ENCODE measurements around the gene DUSP23. TPM values are rescaled to one million over a fixed set of nuclear protein-coding genes. Genes with fewer than 3 reads are reported as not detected.

Gene DUSP23
- total and polyA plus RNA-seq, 8 donors: 3.6 to 107 (median 80.7) TPM; not detected in 1

DNA sequence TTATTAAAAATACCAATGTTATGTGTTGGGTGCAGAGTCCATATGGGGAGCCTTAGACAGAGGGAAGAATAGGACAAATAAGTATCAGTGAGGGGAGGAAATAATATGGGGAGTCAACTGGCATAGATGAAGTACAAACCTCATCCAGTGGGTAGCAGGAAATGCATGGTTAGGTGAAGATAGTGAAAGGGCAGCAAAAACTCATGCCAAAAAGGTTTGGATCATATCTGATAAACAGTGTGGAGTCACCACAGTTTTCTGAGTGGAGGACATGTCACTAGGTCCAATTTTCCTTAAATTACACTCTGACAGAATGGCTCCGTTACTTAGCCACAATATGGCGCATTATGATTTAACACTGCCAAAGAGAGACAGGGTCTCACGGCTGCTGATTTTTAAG, 10.3 kb downstream of the DUSP23 start:
- peaks cover 0 to 13% (median 0%) of the 10 kb centered on the region in 4 donors for H3K4me1 ChIP-seq
- no peak for DNase-seq
- no peak overlapping the region for H3K4me3 ChIP-seq
- peaks cover 0 to 38% (median 5%) of the 10 kb centered on the region in 3 donors for H3K27me3 ChIP-seq
- intact Hi-C loops (cut with DNase I; ENCODE audit: low total_unique reads): loop anchor here (10.0 kb wide), 1 partner anchor 214 kb away; no protein-coding TSS in a partner anchor
- H3K36me3 ChIP-seq: no peaks in the 10 kb centered on the region
- 32 to 51% (median 41%) methylated on average over 3 of the region's 3 CpGs for WGBS, 5 donors
- no peaks in the 10 kb centered on the region for H3K9me3 ChIP-seq
- no peak for TF ChIP-seq POLR2A (IDR thresholded peaks at IDR 0.05)
- H3K27ac ChIP-seq: no peak overlapping the region

DNA sequence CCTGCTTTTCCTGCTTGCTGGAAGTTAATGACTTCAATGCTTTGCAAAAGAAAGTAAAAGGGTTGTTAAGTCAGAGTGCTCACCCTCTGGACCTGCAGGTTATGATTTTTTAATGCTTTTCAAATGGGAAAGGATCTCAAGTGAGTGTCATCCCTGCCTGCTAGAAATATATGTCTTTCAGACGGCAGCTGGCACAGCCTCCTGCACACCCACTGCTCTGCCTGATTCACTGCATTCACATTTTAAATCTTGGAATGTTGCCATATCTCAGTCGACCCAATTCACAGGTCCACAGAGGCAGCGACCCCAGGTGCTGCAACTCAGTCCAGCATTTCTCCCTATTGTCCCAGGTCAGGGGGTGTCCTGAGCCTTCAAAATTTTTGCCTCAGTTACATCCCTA, 10.7 kb downstream of the DUSP23 start:
- no peaks in the 10 kb centered on the region for H3K9me3 ChIP-seq
- intact Hi-C loops (cut with DNase I; ENCODE audit: low total_unique reads): loop anchor here (10.0 kb wide), 1 partner anchor 213 kb away; no protein-coding TSS in a partner anchor
- no peaks in the 10 kb centered on the region for H3K36me3 ChIP-seq
- H3K27ac ChIP-seq: no peak overlapping the region
- no peak for DNase-seq
- peaks cover 0 to 9% (median 0%) of the 10 kb centered on the region in 4 donors for H3K4me1 ChIP-seq
- WGBS, 5 donors: 13 to 22% (median 21%) methylated on average over 3 of the region's 3 CpGs
- peaks cover 0 to 42% (median 5%) of the 10 kb centered on the region in 3 donors for H3K27me3 ChIP-seq
- no peak for TF ChIP-seq EP300 (IDR thresholded peaks at IDR 0.05)
- TF ChIP-seq POLR2AphosphoS5 (IDR thresholded peaks at IDR 0.05): no peak
- H3K4me3 ChIP-seq: no peak overlapping the region

DNA sequence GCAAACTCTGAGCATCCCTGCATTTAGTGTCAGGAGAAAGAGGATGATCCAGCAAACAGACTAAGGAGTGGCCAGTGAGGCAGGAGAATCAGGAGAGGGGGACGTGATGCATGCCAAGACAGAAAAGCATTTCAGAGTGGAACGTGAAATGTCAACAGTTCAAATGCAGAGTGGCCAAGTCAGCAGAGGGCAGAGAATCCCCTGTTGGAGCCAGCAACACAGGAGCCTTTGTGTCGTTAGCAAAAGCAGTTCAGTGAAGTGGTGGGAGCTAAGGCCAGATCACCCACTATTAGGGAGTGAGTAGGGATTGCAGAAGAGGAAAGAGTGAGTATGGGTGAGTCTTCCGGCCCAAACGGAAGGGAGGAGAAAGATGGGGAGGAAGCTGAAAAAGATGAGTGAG, 14.8 kb downstream of the DUSP23 start:
- no peak for TF ChIP-seq EP300 (IDR thresholded peaks at IDR 0.05)
- TF ChIP-seq, protein P1, sequence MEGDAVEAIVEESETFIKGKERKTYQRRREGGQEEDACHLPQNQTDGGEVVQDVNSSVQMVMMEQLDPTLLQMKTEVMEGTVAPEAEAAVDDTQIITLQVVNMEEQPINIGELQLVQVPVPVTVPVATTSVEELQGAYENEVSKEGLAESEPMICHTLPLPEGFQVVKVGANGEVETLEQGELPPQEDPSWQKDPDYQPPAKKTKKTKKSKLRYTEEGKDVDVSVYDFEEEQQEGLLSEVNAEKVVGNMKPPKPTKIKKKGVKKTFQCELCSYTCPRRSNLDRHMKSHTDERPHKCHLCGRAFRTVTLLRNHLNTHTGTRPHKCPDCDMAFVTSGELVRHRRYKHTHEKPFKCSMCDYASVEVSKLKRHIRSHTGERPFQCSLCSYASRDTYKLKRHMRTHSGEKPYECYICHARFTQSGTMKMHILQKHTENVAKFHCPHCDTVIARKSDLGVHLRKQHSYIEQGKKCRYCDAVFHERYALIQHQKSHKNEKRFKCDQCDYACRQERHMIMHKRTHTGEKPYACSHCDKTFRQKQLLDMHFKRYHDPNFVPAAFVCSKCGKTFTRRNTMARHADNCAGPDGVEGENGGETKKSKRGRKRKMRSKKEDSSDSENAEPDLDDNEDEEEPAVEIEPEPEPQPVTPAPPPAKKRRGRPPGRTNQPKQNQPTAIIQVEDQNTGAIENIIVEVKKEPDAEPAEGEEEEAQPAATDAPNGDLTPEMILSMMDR (IDR thresholded peaks at IDR 0.05): no peak
- TF ChIP-seq POLR2AphosphoS5 (IDR thresholded peaks at IDR 0.05): no peak
- TF ChIP-seq POLR2A (IDR thresholded peaks at IDR 0.05): no peak
- DNase-seq: no peak
- no peaks in the 10 kb centered on the region for H3K36me3 ChIP-seq
- peaks cover 0 to 49% (median 5%) of the 10 kb centered on the region in 3 donors for H3K27me3 ChIP-seq
- no peaks in the 10 kb centered on the region for H3K9me3 ChIP-seq
- H3K4me1 ChIP-seq: no peaks in the 10 kb centered on the region
- 46 to 51% (median 48%) methylated on average over 5 of the region's 5 CpGs for WGBS, 5 donors
- H3K4me3 ChIP-seq: no peak overlapping the region
- H3K27ac ChIP-seq: no peak overlapping the region
- intact Hi-C loops (cut with DNase I; ENCODE audit: low total_unique reads): loop anchor here (5.0 to 10.0 kb wide), 2 partner anchors 97 to 209 kb away; no protein-coding TSS in a partner anchor

DNA sequence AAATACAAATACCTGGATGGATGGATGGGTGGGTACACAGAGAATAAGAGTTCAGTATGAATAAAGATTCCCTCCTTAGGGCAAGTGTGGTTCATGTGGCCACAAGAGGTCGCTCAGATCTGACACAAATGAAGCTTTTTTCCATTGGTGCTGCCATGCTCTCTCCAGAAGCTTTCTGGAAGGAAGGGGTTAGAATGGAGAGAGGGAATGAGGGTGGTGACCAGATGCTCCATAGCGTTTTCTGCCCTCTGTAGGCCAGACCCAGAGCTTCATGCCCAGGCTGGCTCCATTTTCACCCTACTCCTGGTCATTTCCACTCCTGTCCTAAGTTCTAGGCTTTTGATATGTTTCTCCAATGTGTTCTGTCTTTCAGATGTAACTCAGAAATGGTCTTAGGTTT, 18.1 kb downstream of the DUSP23 start:
- no peak overlapping the region for H3K27ac ChIP-seq
- DNase-seq: peak; percentile 74 to 91
- no peaks in the 10 kb centered on the region for H3K4me1 ChIP-seq
- intact Hi-C loops (cut with DNase I; ENCODE audit: low total_unique reads): loop anchor here (5.0 to 10.0 kb wide), 2 partner anchors 93 to 206 kb away; no protein-coding TSS in a partner anchor
- H3K27me3 ChIP-seq: peaks cover 0 to 26% (median 5%) of the 10 kb centered on the region in 3 donors
- TF ChIP-seq POLR2A (IDR thresholded peaks at IDR 0.05): no peak
- no peak for TF ChIP-seq EP300 (IDR thresholded peaks at IDR 0.05)
- TF ChIP-seq, protein P1 (IDR thresholded peaks at IDR 0.05): peak in 5 of 7 experiments; percentile 60 to 89 (median 76)
- peak in 1 of 3 donors; percentile 57 for TF ChIP-seq POLR2AphosphoS5 (IDR thresholded peaks at IDR 0.05)
- H3K9me3 ChIP-seq: no peaks in the 10 kb centered on the region
- no peaks in the 10 kb centered on the region for H3K36me3 ChIP-seq
- 0 to 5% (median 3%) methylated on average over 2 of the region's 2 CpGs for whole genome bisulfite sequencing, 5 donors
- H3K4me3 ChIP-seq: no peak overlapping the region

DNA sequence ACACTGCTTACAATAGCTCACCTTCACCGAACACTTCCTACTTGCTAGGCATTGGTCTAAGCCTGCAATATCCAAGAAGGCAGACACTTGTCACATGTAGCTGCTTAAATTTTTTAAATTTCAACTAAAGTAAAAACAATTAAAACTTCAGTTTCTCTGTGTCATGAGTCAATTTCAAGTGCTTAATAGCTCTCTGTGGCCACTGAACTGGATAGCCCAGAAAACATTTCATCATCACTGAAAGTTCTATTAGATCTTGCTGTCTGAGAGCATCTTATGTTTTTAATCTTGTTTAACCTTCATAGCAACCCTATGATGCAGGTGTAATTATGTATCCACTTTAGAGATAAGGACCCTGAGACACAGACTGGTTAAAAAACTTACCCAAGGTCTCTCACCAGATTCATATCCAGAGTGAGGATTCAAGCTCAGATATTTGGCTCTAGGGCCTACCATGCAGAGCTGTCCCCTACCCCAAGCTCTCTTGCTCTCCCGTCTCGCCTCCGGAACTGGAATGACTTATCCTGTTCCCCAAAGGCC, 18.8 kb downstream of the DUSP23 start:
- Histone ChIP-seq H3K27me3 (peaks cover 0 to 24% (median 3%) of the 10 kb centered on the region in 3 donors), H3K4me3 (no peak overlapping the region), H3K9me3 (no peaks in the 10 kb centered on the region), H3K4me1 (no peaks in the 10 kb centered on the region), H3K27ac (no peak overlapping the region), H3K36me3 (no peaks in the 10 kb centered on the region)
- WGBS, 5 donors: 96 to 97% (median 96%) methylated on average over 4 of the region's 4 CpGs
- TF ChIP-seq, protein P1 (IDR thresholded peaks at IDR 0.05): no peak
- no peak for TF ChIP-seq POLR2AphosphoS5 (IDR thresholded peaks at IDR 0.05)
- TF ChIP-seq EP300 (IDR thresholded peaks at IDR 0.05): no peak
- no peak for TF ChIP-seq POLR2A (IDR thresholded peaks at IDR 0.05)
- DNase-seq: no peak
- intact Hi-C loops (cut with DNase I; ENCODE audit: low total_unique reads): loop anchor here (5.0 to 10.0 kb wide), 2 partner anchors 93 to 205 kb away; no protein-coding TSS in a partner anchor

Data from stomach (tissue), 9 donors.